Colonic mucosa (tissue), 4 donors: ENCODE results near the gene CCDC89. TPM values are rescaled to one million over a fixed set of nuclear protein-coding genes. Genes with fewer than 3 reads are reported as not detected.

ENCODE experiments used
- DNase-seq: peaks from one replicate; pipeline ENCODE4 v3.0.0-alpha.2; 2020
- H3K27ac ChIP-seq: fragments of 200-600 bp; one replicate; pipeline ENCODE4 v1.8.0; 2021
- H3K27me3 ChIP-seq: fragments of 200-600 bp; one replicate; pipeline ENCODE4 v1.8.0; 2021
- H3K36me3 ChIP-seq: fragments of 200-600 bp; one replicate; pipeline ENCODE4 v1.8.0; 2021
- H3K4me1 ChIP-seq: fragments of 200-600 bp; one replicate; pipeline ENCODE4 v1.8.0; 2021; ENCODE audit warnings: mild to moderate bottlenecking
- H3K4me3 ChIP-seq: fragments of 200-600 bp; one replicate; pipeline ENCODE4 v1.8.0; 2021
- H3K9ac ChIP-seq, 2 donors: one replicate each; pipeline ENCODE4 v1.7.0; 2013; ENCODE audit warnings: control low read depth in 2 of 2, low read depth in 2 of 2, low read length in 2 of 2
- H3K9me3 ChIP-seq: fragments of 200-600 bp; one replicate; pipeline ENCODE4 v1.8.0; 2021
- intact Hi-C: fragments of 100-400 bp; cut with DNase I; formaldehyde crosslinking; loops from one replicate; pipeline ENCODE4 v1.14.1; 2022
- total RNA-seq, 2 donors: library from RNA; stranded (reverse); fragmentation: NEBNext Ultra II Directional in 1 of 2; extraction: Animal tissue kit (Norgen Biotek cat#: 25700) in 1 of 2; gene quantifications; one replicate each; pipeline ENCODE4 v1.2.1, GENCODE V29; 2021
- TF ChIP-seq, protein P1 (sequence below): fragments of 200-600 bp; IDR thresholded peaks from one replicate; pipeline ENCODE4 v1.8.0; 2022; ENCODE audit warnings: antibody characterized with exemption, mild to moderate bottlenecking
- donor health status: healthy.
- donor health status: DM: no; HTN: no; CAD: no.
- donor health status: DM: no; HTN: no; CAD: no.

The CCDC89 gene
- total RNA-seq, 2 donors from 2014 or later = 1.4 to 1.7 TPM

DNA sequence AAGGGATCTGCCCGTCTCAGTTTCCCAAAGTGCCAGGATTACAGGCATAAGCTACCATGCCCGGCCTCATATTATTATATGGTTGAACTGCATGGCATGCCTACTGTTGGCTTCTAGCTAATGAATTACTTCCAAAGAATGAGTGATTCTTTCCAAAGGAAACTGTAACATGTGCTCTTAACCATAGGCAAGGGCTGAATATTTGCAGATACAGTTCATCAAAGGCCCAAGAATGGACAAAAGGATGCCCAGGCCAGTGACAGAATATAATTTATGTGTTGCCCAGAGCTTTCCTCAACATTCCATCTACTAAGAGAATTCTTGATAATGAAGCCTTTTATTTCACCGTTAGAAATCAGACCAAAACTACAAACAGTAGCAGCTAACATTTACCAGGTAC lies 27.0 kb upstream of the CCDC89 start:
- intact Hi-C loops = no loop called here
- H3K27ac ChIP-seq = no peak overlapping the region
- H3K27me3 ChIP-seq = no peaks in the 10 kb centered on the region
- H3K9ac ChIP-seq = no peak overlapping the region
- no peaks in the 10 kb centered on the region for H3K9me3 ChIP-seq
- TF ChIP-seq, protein P1, sequence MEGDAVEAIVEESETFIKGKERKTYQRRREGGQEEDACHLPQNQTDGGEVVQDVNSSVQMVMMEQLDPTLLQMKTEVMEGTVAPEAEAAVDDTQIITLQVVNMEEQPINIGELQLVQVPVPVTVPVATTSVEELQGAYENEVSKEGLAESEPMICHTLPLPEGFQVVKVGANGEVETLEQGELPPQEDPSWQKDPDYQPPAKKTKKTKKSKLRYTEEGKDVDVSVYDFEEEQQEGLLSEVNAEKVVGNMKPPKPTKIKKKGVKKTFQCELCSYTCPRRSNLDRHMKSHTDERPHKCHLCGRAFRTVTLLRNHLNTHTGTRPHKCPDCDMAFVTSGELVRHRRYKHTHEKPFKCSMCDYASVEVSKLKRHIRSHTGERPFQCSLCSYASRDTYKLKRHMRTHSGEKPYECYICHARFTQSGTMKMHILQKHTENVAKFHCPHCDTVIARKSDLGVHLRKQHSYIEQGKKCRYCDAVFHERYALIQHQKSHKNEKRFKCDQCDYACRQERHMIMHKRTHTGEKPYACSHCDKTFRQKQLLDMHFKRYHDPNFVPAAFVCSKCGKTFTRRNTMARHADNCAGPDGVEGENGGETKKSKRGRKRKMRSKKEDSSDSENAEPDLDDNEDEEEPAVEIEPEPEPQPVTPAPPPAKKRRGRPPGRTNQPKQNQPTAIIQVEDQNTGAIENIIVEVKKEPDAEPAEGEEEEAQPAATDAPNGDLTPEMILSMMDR = no peak
- H3K36me3 ChIP-seq = no peaks in the 10 kb centered on the region
- no peak overlapping the region for H3K4me3 ChIP-seq
- no peak for DNase-seq
- H3K4me1 ChIP-seq = no peaks in the 10 kb centered on the region

DNA sequence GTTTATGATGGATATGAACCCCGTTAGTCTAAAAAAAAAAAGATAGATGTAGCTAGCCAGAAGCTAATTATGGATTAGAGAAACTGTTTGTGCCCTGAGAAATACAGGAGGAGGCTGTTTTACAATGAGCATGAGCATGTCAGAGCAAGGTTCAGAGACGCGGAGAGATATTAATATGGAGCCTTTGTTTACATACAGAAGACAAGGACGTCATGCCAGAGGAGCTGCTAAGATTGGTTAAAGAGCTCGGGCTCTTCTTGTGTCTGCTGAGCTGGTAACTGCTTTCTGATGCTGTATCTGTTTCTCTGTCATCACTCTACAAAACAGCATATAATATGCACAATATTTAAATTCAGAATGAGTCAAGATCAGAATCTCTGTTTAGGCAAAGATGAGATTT lies 24.9 kb upstream of the CCDC89 start:
- DNase-seq = no peak
- no peaks in the 10 kb centered on the region for H3K4me1 ChIP-seq
- no peaks in the 10 kb centered on the region for H3K9me3 ChIP-seq
- no peak overlapping the region for H3K4me3 ChIP-seq
- intact Hi-C loops = no loop called here
- TF ChIP-seq, protein P1 = no peak
- H3K36me3 ChIP-seq = no peaks in the 10 kb centered on the region
- H3K9ac ChIP-seq = no peak overlapping the region
- H3K27me3 ChIP-seq = no peaks in the 10 kb centered on the region
- no peak overlapping the region for H3K27ac ChIP-seq

DNA sequence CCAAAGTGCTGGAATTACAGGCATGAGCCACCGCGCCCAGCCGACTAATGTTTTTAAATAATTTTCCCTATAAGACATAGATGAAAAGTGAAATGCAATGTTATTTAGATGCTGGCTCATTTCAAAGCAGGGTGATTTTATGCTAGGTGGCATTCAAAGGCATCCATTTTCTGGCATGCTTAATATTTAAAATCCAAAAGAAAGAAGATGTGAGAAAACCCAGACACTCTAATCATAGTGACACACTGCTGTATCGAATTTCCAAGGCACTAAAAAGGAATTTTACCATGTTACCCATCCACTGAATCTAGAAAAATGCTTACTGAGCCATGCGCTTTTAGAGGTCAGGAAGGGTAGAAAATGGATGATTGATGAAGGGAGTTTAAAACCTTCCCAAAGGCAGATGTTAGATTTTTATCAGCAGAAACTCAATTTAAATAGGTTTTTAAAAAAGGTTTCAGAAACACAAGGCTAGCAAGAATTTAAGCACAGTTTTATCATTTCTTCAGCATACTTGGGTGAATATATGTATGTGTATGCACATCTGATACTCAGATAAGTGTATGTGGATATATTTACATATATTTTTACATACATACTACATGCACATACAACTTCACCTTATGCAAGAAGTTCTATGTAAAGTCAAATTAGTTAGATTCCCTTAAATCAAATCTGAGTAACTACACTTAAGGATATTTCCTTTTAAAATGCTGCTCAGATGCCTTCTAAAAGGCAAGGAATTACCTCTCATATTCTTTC lies 24.1 kb upstream of the CCDC89 start:
- H3K9me3 ChIP-seq = no peaks in the 10 kb centered on the region
- H3K27ac ChIP-seq = no peak overlapping the region
- no peak overlapping the region for H3K4me3 ChIP-seq
- H3K9ac ChIP-seq = no peak overlapping the region
- TF ChIP-seq, protein P1 = no peak
- intact Hi-C loops = no loop called here
- H3K27me3 ChIP-seq = no peaks in the 10 kb centered on the region
- no peaks in the 10 kb centered on the region for H3K4me1 ChIP-seq
- H3K36me3 ChIP-seq = no peaks in the 10 kb centered on the region
- DNase-seq = no peak

DNA sequence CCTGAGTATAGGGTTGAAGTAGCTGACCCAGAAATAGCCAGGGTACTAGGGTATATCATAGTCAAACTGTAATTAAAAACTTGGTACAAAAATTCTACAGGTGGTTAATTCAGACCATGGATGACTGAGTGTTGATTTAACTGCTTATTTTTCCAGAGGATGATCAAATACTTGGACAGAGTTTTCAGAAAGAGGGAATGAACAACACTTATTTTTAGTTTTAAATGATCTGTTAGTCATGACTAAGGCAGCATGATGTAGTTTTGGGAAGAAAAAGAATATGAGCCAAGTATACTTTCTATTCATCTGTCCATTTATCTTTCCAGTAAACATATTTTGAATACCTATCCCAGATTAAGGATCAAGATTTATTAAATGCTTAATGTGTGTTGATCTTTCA lies 19.8 kb upstream of the CCDC89 start:
- Histone ChIP-seq H3K9me3 (no peaks in the 10 kb centered on the region), H3K27me3 (no peaks in the 10 kb centered on the region), H3K36me3 (no peaks in the 10 kb centered on the region), H3K27ac (no peak overlapping the region), H3K4me1 (no peaks in the 10 kb centered on the region), H3K9ac (no peak overlapping the region), H3K4me3 (no peak overlapping the region)
- no peak for DNase-seq
- TF ChIP-seq, protein P1 = no peak
- intact Hi-C loops = no loop called here

DNA sequence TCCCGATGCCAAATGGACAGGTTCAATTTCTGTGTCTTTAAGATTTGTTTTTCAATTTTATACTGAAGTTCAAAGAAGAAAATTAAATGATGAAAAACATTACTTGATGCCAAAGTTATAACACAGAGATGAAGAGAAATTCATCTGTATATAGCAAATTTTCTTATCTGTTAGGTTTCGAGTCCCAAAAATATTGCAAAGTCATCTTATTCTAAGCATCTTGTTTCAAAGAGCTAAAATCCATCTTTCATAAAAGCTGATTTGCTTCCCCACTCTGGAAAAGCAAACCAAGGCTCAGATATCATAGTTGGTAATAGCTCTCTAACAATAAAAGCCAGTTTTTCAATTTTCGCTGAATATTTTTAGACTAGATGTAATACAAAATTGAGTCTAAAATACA lies 19.0 kb upstream of the CCDC89 start:
- H3K9ac ChIP-seq = no peak overlapping the region
- H3K27me3 ChIP-seq = no peaks in the 10 kb centered on the region
- H3K4me3 ChIP-seq = no peak overlapping the region
- H3K36me3 ChIP-seq = no peaks in the 10 kb centered on the region
- no peaks in the 10 kb centered on the region for H3K4me1 ChIP-seq
- intact Hi-C loops = no loop called here
- TF ChIP-seq, protein P1 = no peak
- H3K9me3 ChIP-seq = no peaks in the 10 kb centered on the region
- DNase-seq = no peak
- no peak overlapping the region for H3K27ac ChIP-seq
